ENCODE data around the gene FAAP20. TPM values are rescaled to one million over a fixed set of nuclear protein-coding genes. Genes with fewer than 3 reads are reported as not detected.

FAAP20 gene
- total RNA-seq, 4 donors from 2014 or later, result 16.5 to 31.2 (median 25.4) TPM

DNA sequence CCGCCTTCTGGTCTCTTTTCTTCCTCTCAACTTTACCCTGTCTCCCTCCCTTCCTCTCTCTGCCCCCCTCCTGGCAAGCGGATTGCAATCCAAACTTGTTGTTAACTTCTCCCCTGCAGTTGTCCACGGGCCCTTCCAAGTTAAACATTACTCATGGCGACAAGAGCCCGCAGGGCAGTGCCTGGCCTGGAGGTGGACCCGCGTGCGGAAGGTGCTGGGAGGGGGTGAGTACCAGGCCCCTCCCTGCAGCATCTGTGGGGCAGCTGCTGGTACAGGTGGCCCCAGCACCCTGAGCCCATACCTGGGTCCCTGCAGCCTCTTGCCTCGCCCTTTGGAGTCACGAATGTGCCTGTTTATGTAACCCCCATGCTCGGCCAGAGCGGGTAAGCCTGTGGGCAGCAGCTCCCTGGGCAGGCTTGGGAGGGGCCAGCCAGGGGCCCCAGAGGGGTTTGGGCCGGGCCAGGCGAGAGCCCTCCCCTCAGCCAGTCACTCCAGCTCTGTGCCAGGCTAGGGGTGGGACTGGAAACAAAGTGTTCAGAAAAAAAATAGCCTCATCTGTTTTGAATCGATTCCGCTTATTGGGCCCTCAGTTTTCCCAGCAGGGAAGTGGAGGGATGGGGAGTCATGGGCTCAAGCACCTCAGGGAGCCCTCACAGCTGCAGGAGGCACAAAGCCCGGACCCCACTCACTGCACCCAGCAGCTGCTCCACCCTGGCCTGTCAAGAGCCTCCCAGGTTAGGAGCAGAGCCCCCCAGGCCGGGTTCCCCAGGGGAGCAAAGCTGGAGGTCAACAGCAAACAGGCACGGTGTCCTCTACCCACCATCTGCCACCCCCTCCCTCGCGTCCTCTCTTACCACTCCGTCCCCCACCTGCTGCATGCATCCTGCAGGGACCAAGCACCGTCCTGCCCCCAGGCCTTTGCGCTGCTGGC is 14.0 kb upstream of the FAAP20 start:
- Histone ChIP-seq H3K9me3 (no peaks in the 10 kb centered on the region), H3K4me1 (peaks cover 6 to 47% (median 22%) of the 10 kb centered on the region in 4 donors), H3K27ac (peak overlapping the region; percentile 55 to 81 (median 71)), H3K4me3 (no peak overlapping the region), H3K36me3 (no peaks in the 10 kb centered on the region), H3K27me3 (no peaks in the 10 kb centered on the region)
- DNase-seq, result no peak
- no peak for TF ChIP-seq POLR2A (IDR thresholded peaks at IDR 0.05)
- TF ChIP-seq, protein P1, sequence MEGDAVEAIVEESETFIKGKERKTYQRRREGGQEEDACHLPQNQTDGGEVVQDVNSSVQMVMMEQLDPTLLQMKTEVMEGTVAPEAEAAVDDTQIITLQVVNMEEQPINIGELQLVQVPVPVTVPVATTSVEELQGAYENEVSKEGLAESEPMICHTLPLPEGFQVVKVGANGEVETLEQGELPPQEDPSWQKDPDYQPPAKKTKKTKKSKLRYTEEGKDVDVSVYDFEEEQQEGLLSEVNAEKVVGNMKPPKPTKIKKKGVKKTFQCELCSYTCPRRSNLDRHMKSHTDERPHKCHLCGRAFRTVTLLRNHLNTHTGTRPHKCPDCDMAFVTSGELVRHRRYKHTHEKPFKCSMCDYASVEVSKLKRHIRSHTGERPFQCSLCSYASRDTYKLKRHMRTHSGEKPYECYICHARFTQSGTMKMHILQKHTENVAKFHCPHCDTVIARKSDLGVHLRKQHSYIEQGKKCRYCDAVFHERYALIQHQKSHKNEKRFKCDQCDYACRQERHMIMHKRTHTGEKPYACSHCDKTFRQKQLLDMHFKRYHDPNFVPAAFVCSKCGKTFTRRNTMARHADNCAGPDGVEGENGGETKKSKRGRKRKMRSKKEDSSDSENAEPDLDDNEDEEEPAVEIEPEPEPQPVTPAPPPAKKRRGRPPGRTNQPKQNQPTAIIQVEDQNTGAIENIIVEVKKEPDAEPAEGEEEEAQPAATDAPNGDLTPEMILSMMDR (IDR thresholded peaks at IDR 0.05), result no peak

DNA sequence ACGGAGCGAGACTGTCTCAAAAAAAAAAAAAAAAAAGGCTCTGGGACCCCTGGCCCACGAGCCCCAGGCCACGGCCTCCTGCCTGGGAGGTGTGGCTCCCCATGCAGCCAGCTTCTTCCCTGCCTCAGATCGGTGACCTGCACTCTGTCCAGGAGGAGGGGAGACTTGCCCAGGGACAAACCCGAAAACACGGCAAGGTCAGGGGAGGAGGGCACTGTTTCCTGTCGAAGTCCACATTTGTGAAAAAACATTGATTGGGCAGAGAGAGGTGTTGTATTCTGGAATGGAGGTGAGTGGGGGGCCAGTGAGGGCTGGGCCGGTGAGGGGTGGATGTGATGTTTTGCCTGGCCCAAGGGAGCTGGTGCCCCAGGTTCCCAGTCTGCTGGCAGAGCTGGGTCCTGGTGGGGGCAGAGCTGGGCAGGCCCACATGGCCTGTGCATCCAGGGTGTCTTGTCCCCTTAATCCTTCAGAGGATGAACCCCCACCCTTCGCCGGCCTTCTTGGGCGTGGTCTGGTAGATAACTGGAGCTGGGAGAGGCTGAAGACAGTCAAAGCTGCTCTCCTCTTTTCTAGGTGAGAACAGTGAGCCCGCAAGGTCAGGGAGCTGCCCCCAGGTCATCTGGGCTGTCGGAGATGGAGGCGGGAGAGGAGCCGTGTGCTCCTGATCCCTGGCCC is 12.4 kb upstream of the FAAP20 start:
- Histone ChIP-seq H3K27ac (peak overlapping the region; percentile 51 to 81 (median 74)), H3K4me3 (no peak overlapping the region), H3K36me3 (no peaks in the 10 kb centered on the region), H3K4me1 (peaks cover 2 to 31% (median 11%) of the 10 kb centered on the region in 4 donors), H3K27me3 (no peaks in the 10 kb centered on the region), H3K9me3 (no peaks in the 10 kb centered on the region)
- DNase-seq, result no peak
- no peak for TF ChIP-seq POLR2A (IDR thresholded peaks at IDR 0.05)
- TF ChIP-seq, protein P1 (IDR thresholded peaks at IDR 0.05), result no peak

DNA sequence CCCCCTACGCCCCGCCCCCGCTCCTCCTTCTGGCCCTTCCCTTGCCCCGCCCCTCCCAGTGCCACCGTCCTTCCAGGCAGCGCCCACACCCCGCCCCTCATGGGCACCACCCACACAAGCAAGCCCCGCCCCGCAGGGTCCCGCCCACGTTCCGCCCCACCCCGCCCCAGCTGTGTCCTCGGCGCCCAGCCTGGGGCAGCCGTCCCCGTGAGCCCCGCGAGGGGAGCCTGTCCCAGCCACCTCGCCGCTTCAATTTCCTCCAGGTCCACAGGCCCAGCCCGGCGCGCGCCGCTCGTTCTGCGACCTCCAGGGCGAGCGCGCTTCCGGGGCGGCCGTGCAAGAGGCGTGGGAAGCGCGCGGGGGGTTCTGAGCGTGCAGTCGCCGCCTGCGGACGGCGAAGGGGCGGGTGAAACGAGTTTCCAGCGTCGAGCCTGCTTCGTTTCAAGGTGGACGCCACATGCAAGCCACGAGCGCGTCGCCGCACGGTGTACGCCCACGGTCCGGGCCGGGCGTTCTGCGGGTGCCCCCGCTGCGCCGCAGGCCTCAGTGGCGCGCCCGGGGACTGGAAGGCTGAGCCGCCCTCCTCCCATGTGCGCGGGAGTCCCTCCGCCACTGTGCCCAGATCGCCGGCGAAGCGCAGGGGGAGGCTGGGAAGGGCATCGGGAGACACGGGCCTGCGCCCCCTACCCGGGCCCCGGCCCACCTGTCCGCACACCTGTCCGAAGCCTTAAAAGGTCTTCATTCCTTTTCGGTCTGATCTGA is 10.8 kb upstream of the FAAP20 start:
- Histone ChIP-seq H3K27ac (peak overlapping the region; percentile 70 to 88 (median 84)), H3K27me3 (no peaks in the 10 kb centered on the region), H3K36me3 (no peaks in the 10 kb centered on the region), H3K9me3 (no peaks in the 10 kb centered on the region), H3K4me3 (peak overlapping the region; percentile 49 to 66 (median 60)), H3K4me1 (peaks cover 2 to 37% (median 11%) of the 10 kb centered on the region in 4 donors)
- TF ChIP-seq, protein P1 (IDR thresholded peaks at IDR 0.05), result peak in 3 of 6 experiments; percentile 23 to 27 (median 27)
- TF ChIP-seq POLR2A (IDR thresholded peaks at IDR 0.05), result peak in 1 of 2 donors; percentile 45
- peak; percentile 99 for DNase-seq

DNA sequence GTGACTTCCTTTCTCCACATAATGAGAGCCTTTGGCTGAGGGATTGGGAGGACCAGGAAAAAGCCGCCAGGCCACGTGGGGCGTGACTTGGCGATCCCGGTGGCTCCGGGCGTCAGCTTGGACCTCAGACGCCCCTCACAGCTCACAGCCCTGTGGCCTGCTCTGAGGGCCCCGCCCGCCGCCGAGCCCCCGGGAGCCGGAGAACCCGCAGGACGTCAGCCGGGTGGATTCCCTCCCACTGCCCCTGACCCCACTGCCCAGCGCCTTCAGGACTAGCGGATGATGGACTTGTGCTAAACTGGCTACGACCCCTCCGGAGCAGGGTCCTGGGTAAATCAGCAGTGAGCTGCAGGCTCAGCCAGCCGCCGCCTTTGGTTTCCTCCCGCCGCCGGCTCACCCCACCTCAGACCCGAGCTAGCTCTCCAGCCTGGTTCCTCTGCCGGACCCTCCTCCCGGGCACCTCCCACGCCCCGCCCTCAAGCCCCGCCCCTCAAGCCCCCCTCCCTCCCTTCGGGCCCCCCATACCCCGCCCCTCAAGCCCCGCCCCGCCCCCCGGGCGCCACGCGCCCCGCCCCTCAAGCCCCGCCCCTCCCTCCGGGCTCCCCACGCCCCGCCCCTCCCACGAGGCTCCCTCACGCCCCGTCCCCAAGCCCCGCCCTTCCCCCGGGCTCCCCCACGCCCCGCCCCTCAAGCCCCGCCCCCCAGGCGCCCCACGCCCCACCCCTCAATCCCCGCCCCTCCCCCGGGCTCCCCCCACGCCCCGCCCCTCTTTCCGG is 10.0 kb upstream of the FAAP20 start:
- Histone ChIP-seq H3K36me3 (no peaks in the 10 kb centered on the region), H3K4me1 (peaks cover 2 to 43% (median 13%) of the 10 kb centered on the region in 4 donors), H3K4me3 (peak overlapping the region; percentile 13 to 62 (median 44))

More for the DNA sequence above, 10.0 kb upstream of the FAAP20 start:
- H3K9me3 ChIP-seq, result no peaks in the 10 kb centered on the region
- TF ChIP-seq, protein P1 (IDR thresholded peaks at IDR 0.05), result no peak
- TF ChIP-seq POLR2A (IDR thresholded peaks at IDR 0.05), result no peak
- no peaks in the 10 kb centered on the region for H3K27me3 ChIP-seq
- DNase-seq, result peak in 1 of 3 donors; percentile 89
- peak overlapping the region; percentile 63 to 90 (median 86) for H3K27ac ChIP-seq

Data from Peyer's patch (tissue), 4 donors.